SH-SY5Y (cell line): Measurements from ENCODE around the gene FOXN1.

Experiments used
- GATA2 ChIP-seq: IDR thresholded peaks from 2 replicates; pipeline ENCODE4 v1.6.1; 2011; ENCODE audit warnings: mild to moderate bottlenecking, low read depth, low read length
- GATA3 ChIP-seq: IDR thresholded peaks from 2 replicates; pipeline ENCODE4 v1.6.1; 2011; ENCODE audit warnings: low read depth, mild to moderate bottlenecking, low read length, moderate library complexity

DNA sequence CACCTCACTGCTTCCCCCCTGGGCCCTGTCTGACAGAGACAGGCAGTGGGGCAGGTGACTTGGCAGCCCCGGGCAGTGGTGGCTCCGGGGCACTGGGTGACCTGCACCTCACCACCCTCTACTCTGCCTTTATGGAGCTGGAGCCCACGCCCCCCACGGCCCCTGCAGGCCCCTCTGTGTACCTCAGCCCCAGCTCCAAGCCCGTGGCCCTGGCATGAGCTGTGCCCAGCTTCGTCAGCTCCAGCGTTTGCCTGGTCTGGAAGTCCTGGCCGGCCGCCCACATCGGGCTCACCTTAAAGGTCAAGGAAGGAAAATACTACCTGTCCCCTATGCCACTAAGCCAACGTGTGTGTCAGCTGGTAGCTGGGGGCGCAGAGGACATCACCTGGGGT lies 31.1 kb downstream of the FOXN1 start:
- TF ChIP-seq GATA2: no peak
- no peak for TF ChIP-seq GATA3
